ENCODE measurements around the gene PCYT1A. TPM values are rescaled to one million over a fixed set of nuclear protein-coding genes. Genes with fewer than 3 reads are reported as not detected.

The PCYT1A gene
- total RNA-seq = 144 and 152 TPM in 2 replicates

DNA sequence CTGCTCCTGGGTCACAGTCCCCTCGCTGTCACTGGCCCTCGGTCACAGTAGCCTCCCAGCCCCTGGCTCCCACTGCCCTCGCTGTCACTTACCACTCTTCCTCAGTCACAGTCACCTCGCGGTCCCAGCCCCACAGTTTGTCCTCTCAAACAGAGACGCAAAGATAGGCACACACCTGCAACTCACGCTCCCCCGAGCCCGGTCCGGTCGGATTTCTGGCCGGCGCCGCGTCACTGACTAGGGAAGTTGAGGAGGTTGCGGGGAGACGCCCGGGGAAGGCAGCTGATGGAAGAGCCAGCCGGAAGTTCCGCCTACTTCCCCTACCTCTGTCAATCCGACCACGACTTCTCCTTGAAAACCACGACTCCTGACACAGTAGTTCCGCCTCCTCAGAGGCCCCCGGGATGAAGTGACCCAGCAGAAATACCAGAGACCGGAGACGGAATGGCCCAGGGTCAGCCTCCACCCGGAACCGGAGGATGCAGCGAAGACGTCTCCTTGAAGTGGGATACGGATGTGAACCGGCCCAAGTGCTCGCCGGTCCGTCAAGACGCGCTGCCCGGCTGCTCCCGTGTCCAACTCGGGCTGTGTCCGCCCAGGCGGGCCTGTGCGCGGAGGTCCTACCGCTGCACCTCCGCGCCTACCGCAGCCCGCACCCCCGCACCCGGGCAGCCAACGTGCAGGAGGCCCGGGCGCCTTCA lies at the start of gene PCYT1A:
Gene PCYT1A (minus strand): TSS at position 287 of the 701 bp plus-strand sequence. CDS start 17,195 bp downstream, outside the sequence.

DNA sequence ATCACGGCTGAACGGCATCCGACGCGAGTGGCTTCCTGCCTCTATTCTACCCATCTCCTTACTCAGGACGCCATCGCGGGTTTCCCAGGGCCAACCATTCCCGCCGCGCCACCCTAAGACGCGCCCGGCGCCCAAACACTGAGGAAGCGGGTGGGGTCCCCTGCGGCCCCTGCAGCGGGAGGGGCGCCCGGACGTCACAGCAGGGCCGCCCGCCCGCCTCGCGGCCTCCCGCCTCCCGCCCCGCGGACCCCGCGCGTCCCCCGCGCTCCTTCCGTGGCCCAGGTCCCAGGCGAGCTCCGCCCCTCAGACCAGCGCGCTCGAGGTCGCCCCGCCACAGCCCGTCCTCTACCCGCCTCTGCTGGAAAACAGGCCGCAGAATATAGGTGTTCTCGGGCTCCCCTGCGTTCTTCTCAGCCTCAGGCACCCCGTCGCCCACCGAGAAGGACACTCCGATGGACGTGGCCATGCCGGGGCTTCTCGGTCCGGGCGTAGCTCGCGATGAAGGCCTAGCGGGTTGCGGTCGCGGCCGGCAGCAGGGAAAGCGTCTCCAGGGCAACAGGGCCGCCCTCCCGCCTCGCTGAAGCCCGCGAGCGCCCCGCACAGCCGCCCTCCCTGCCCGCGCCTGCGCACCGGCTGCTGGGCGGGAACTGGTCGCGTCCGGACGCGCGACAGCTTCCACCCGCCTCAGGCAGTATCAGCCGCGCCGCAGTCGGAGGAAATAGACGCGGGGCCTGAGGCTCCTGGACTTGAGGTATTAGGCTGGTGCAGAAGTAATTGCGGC lies 30.4 kb upstream of the PCYT1A start, which contains the start of gene DYNLT2B:
Gene DYNLT2B (minus strand): TSS at position 554 of the 781 bp plus-strand sequence. CDS start 88 bp downstream, at position 466.

DNA sequence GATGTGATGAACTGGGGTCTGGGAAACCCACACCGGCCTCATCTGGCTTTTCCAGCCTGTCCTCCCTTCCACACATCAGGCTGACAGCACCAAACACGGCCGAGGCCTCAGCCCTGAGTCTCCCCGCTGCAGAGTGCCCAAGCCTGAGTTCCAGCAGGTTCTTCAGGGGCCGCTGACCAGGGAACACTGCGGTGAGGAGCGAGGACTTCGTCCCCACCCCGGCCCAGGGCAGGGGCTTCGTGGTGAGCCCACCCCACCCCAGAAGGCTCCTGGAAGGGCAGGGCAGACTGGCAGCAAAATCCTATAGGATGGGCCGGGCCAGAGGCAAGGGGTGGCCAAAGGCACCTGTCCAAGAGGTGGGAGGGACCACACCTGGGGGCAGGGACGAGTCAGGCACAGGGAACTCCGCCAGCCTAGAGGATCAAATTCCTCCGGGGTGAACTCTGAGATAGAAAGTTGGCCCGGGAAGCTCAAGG lies 71.4 kb downstream of the PCYT1A start, which contains the start of gene SLC51A:
Gene SLC51A (plus strand): TSS at position 446 of the 476 bp plus-strand sequence. CDS start 179 bp downstream, outside the sequence.

DNA sequence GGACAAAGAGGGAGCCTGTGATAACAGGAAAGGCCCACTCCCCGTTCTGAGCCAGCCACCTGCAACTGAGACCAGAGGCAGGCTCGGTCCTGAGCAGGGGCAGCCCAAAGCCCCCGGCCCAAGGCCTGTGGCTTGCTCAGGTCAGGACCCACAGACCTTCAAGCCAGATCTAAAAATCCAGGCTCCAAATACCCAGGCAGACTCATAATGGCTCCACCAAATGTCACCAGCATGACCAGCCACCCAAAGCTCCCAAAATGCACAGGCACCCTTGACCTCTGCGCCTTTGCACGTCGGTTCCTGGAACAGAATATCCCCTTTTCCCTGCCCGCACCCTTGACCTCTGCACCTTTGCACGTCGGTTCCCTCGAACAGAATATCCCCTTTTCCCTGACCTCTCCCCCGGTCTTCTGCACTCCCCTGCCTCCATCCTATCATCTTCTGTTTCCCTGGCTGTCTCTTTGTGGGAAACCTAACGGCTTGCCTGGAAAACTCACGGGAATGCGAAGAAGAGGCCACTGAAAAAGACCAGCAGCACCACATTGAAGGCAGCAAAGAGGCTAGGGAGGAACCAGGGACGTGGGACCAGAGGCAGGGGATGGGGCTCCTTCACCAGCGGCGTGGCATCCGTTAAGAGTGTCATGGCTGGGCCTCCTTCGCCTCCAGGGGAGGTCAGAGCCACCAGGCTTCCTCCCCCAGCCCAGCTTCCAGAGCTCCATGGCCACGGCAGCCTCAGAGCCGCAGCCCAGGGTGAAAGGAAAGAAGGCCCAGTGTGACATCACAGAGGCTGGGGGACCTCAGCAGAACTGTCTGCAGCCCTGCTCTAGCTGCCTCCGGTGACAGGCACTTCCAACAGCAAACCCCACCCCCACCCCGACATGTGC lies 76.6 kb downstream of the PCYT1A start, which contains the start of gene ZDHHC19:
Gene ZDHHC19 (minus strand): TSS at position 728 of the 884 bp plus-strand sequence. CDS start 85 bp downstream, at position 643.

Small RNA genes within 50 kb of the gene (small RNA-seq; reads per million reads assigned to genes)
- not detected for gene AC069257.2
- gene RF00019 = not detected

Other genes starting within 250 kb of the PCYT1A start
- gene TFRC, start 205.6 kb downstream of the PCYT1A start, total RNA-seq = 84.5 and 94.8 TPM in 2 replicates
- not detected in 2 replicates for gene ZDHHC19, start 76.3 kb downstream of the PCYT1A start, total RNA-seq
- gene SLC51A, start 71.2 kb downstream of the PCYT1A start, total RNA-seq = not detected in 2 replicates
- 3.9 and 5.6 TPM in 2 replicates for gene DYNLT2B, start 30.5 kb upstream of the PCYT1A start, total RNA-seq
- 0.49 TPM in 1 of 2 replicates, not detected in the other for gene TM4SF19, start 50.7 kb upstream of the PCYT1A start, total RNA-seq
- 22.8 and 24.0 TPM in 2 replicates for gene UBXN7, start 144.7 kb upstream of the PCYT1A start, total RNA-seq
- gene RNF168, start 216.0 kb upstream of the PCYT1A start, total RNA-seq = 14.3 and 15.7 TPM in 2 replicates
- gene SMCO1, start 227.6 kb upstream of the PCYT1A start, total RNA-seq = 0.16 TPM in 1 of 2 replicates, not detected in the other

Data from hair follicle dermal papilla cell (primary cell).